SU-DHL-6 (cell line): ENCODE data around the gene JMY.

Source experiments
- EZH2phosphoT487 ChIP-seq: fragments of 200-600 bp; sonication (generic), shearing (Covaris generic); conservative IDR thresholded peaks from 2 replicates; pipeline ENCODE4 v1.6.1; 2018; ENCODE audit warnings: mild to moderate bottlenecking, antibody characterized with exemption, low read length, moderate library complexity, mixed read lengths
- TF ChIP-seq, protein P1 (sequence below): fragments of 200-600 bp; sonication (generic); IDR thresholded peaks from one replicate; pipeline ENCODE4 v1.5.1; 2017; ENCODE audit warnings: antibody characterized with exemption, mild to moderate bottlenecking, low read length, moderate library complexity; ENCODE audit not compliant: insufficient read depth, poor library complexity, severe bottlenecking

DNA sequence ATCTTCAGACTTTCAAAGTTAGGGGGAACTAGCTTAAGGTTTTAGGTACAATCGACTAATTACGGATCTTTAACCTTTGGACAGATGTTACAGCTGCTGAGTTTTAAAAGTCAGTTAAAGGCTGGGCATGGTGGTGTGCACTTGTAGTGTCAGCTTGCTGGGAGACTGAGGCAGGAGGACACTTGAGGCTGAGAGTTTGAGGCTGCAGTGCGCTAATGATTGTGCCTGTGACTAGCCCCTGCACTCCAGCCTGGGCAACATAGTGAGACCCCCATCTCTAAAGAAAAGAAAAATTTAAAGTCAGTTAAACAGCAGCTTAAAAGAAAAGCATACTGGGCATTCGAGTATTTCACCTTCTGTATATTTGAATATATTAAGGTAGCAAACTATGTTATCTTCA is 51.4 kb downstream of the JMY start:
- TF ChIP-seq, protein P1, sequence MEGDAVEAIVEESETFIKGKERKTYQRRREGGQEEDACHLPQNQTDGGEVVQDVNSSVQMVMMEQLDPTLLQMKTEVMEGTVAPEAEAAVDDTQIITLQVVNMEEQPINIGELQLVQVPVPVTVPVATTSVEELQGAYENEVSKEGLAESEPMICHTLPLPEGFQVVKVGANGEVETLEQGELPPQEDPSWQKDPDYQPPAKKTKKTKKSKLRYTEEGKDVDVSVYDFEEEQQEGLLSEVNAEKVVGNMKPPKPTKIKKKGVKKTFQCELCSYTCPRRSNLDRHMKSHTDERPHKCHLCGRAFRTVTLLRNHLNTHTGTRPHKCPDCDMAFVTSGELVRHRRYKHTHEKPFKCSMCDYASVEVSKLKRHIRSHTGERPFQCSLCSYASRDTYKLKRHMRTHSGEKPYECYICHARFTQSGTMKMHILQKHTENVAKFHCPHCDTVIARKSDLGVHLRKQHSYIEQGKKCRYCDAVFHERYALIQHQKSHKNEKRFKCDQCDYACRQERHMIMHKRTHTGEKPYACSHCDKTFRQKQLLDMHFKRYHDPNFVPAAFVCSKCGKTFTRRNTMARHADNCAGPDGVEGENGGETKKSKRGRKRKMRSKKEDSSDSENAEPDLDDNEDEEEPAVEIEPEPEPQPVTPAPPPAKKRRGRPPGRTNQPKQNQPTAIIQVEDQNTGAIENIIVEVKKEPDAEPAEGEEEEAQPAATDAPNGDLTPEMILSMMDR, result no peak
- no peak for TF ChIP-seq EZH2phosphoT487
